CD8-positive, alpha-beta memory T cell (primary cell): ENCODE data around the gene CRLF1. TPM values are rescaled to one million over a fixed set of nuclear protein-coding genes. Genes with fewer than 3 reads are reported as not detected.

Source experiments
- CTCF ChIA-PET: fragments of 350-600 bp; sonication (Branson Sonifier 250); formaldehyde crosslinking; loops from one replicate; lab custom pipeline; 2021; ENCODE audit warnings: antibody characterized with exemption; lab: Charles Lee
- POLR2A ChIA-PET: fragments of 350-600 bp; sonication (Branson Sonifier 250); formaldehyde crosslinking; loops from one replicate; lab custom pipeline; 2021; ENCODE audit warnings: antibody characterized with exemption; lab: Charles Lee
- DNase-seq, 5 donors: peaks; one replicate each; pipeline versions ENCODE4 v3.0.0 to v3.0.0-alpha.2; 2020 to 2022; ENCODE audit warnings: mixed read lengths in 1 of 5
- H3K27ac ChIP-seq: one replicate; pipeline ENCODE4 v1.7.0; 2013; ENCODE audit warnings: low read depth, mild to moderate bottlenecking, low read length, moderate library complexity
- H3K27me3 ChIP-seq: 2 replicates; pipeline ENCODE4 v1.7.0; 2013; ENCODE audit warnings: low read length, mild to moderate bottlenecking; ENCODE audit not compliant: insufficient read depth, poor library complexity, severe bottlenecking
- H3K36me3 ChIP-seq: 2 replicates; pipeline ENCODE4 v1.7.0; 2013; ENCODE audit warnings: mild to moderate bottlenecking, low read length, moderate library complexity; ENCODE audit not compliant: insufficient read depth
- H3K4me1 ChIP-seq: 2 replicates; pipeline ENCODE4 v1.7.0; 2013; ENCODE audit warnings: mild to moderate bottlenecking, low read length, moderate library complexity; ENCODE audit not compliant: insufficient read depth
- H3K4me3 ChIP-seq: 2 replicates; pipeline ENCODE4 v1.7.0; 2013; ENCODE audit warnings: mild to moderate bottlenecking, low read length
- H3K9me3 ChIP-seq: 2 replicates; pipeline ENCODE4 v1.7.0; 2013; ENCODE audit warnings: mild to moderate bottlenecking, low read length
- H3K27ac Mint-ChIP-seq, 8 donors: one replicate each; pipeline ENCODE4 v1.8.0; 2020 to 2021; ENCODE audit warnings: mixed read lengths in 8 of 8, mild to moderate bottlenecking in 6 of 8, inconsistent platforms in 3 of 8, moderate library complexity in 3 of 8
- H3K27me3 Mint-ChIP-seq, 2 donors: one replicate each; pipeline ENCODE4 v1.8.0; 2020 to 2021; ENCODE audit warnings: mixed read lengths in 2 of 2, mild to moderate bottlenecking in 1 of 2, moderate library complexity in 1 of 2
- H3K36me3 Mint-ChIP-seq, 3 donors: one replicate each; pipeline ENCODE4 v1.8.0; 2020 to 2021; ENCODE audit warnings: mixed read lengths in 3 of 3, inconsistent platforms in 1 of 3, mild to moderate bottlenecking in 1 of 3
- H3K4me1 Mint-ChIP-seq, 3 donors: one replicate each; pipeline ENCODE4 v1.8.0; 2020 to 2021; ENCODE audit warnings: mixed read lengths in 3 of 3, inconsistent platforms in 1 of 3, mild to moderate bottlenecking in 1 of 3
- H3K4me3 Mint-ChIP-seq, 7 donors: one replicate each; pipeline ENCODE4 v1.8.0; 2020 to 2021; ENCODE audit warnings: mixed read lengths in 7 of 7, mild to moderate bottlenecking in 6 of 7, moderate library complexity in 4 of 7, inconsistent platforms in 2 of 7
- H3K9me3 Mint-ChIP-seq, 5 donors: one replicate each; pipeline ENCODE4 v1.8.0; 2020 to 2022; ENCODE audit warnings: mixed read lengths in 5 of 5, mild to moderate bottlenecking in 3 of 5, moderate library complexity in 2 of 5, inconsistent platforms in 1 of 5
- polyA plus RNA-seq: library from polyadenylated mRNA; unstranded; fragments of 300-500 nt; fragmentation: Illumina TruSeq; gene quantifications from one replicate; pipeline ENCODE4 v1.2.3, GENCODE V29; 2021
- total RNA-seq, 2 experiments: library from RNA; stranded (reverse); gene quantifications; one replicate each; pipeline ENCODE4 v1.2.3, GENCODE V29; 2021

Gene CRLF1
- total and polyA plus RNA-seq, 3 experiments from 2014 or later, result not detected

GRCh38 chr19:18610245-18610555 lies 3.6 kb upstream of the CRLF1 start:
- POLR2A ChIA-PET, result no interaction called here
- CTCF ChIA-PET, result interaction anchor here (1.0 kb wide), 1 partner anchor 38 kb away, joined by 3 read pairs; the partner anchor contains the start of gene UBA52
- H3K27ac Mint-ChIP-seq, result no peak overlapping the region

GRCh38 chr19:18609717-18610051 lies 3.1 kb upstream of the CRLF1 start:
- Histone ChIP-seq H3K4me1 (peaks cover 24% of the 10 kb centered on the region), H3K9me3 (no peaks in the 10 kb centered on the region), H3K27ac (no peak overlapping the region), H3K4me3 (no peak overlapping the region), H3K36me3 (no peaks in the 10 kb centered on the region), H3K27me3 (peaks cover 81% of the 10 kb centered on the region)
- no peak overlapping the region for H3K4me3 Mint-ChIP-seq
- DNase-seq, result no peak
- peaks cover 21 to 53% (median 25%) of the 10 kb centered on the region in 3 donors for H3K4me1 Mint-ChIP-seq
- H3K27me3 Mint-ChIP-seq, result peaks cover 62 to 69% of the 10 kb centered on the region in 2 donors
- H3K36me3 Mint-ChIP-seq, result peaks cover 0 to 1% (median 0%) of the 10 kb centered on the region in 3 donors
- ChIA-PET CTCF (interaction anchor here (1.0 kb wide), 1 partner anchor 37 kb away, joined by 3 read pairs; the partner anchor contains the start of gene UBA52), POLR2A (no interaction called here)
- no peaks in the 10 kb centered on the region for H3K9me3 Mint-ChIP-seq
- no peak overlapping the region for H3K27ac Mint-ChIP-seq

More at GRCh38 chr19:18610245-18610555, 3.6 kb upstream of the CRLF1 start:
- Mint-ChIP-seq H3K36me3 (peaks cover 0 to 1% (median 0%) of the 10 kb centered on the region in 3 donors), H3K4me1 (peaks cover 21 to 52% (median 24%) of the 10 kb centered on the region in 3 donors), H3K9me3 (no peaks in the 10 kb centered on the region), H3K4me3 (peak overlapping the region in 1 of 7 donors; percentile 48), H3K27me3 (peaks cover 62 to 69% of the 10 kb centered on the region in 2 donors)
- H3K9me3 ChIP-seq, result no peaks in the 10 kb centered on the region
- no peak overlapping the region for H3K27ac ChIP-seq
- H3K36me3 ChIP-seq, result no peaks in the 10 kb centered on the region
- DNase-seq, result no peak
- H3K4me3 ChIP-seq, result no peak overlapping the region
- peaks cover 77% of the 10 kb centered on the region for H3K27me3 ChIP-seq
- peaks cover 24% of the 10 kb centered on the region for H3K4me1 ChIP-seq

- H3K4me1 Mint-ChIP-seq, result peaks cover 18 to 49% (median 25%) of the 10 kb centered on the region in 3 donors
- peaks cover 0 to 1% (median 0%) of the 10 kb centered on the region in 3 donors for H3K36me3 Mint-ChIP-seq
- no peak overlapping the region for H3K4me3 ChIP-seq
- H3K9me3 Mint-ChIP-seq, result no peaks in the 10 kb centered on the region
- H3K4me3 Mint-ChIP-seq, result peak overlapping the region in 3 of 7 donors; percentile 2 to 40 (median 14)
- peaks cover 24% of the 10 kb centered on the region for H3K4me1 ChIP-seq
- peaks cover 60 to 67% of the 10 kb centered on the region in 2 donors for H3K27me3 Mint-ChIP-seq
- H3K36me3 ChIP-seq, result no peaks in the 10 kb centered on the region
- no peak overlapping the region for H3K27ac ChIP-seq
- DNase-seq, result no peak
- H3K27me3 ChIP-seq, result peaks cover 80% of the 10 kb centered on the region
- no peaks in the 10 kb centered on the region for H3K9me3 ChIP-seq
- CTCF ChIA-PET, result interaction anchor here (1.0 kb wide), 1 partner anchor 37 kb away, joined by 3 read pairs; the partner anchor contains the start of gene UBA52
- POLR2A ChIA-PET, result no interaction called here
- no peak overlapping the region for H3K27ac Mint-ChIP-seq
Observed at GRCh38 chr19:18608805-18609716, 2.5 kb upstream of the CRLF1 start.

- peak overlapping the region in 2 of 7 donors; percentile 2 to 40 for H3K4me3 Mint-ChIP-seq
Observed at GRCh38 chr19:18608102-18608804, 1.7 kb upstream of the CRLF1 start.

GRCh38 chr19:18607226-18608101 lies 865 bp upstream of the CRLF1 start:
- H3K4me1 Mint-ChIP-seq, result peaks cover 16 to 44% (median 20%) of the 10 kb centered on the region in 3 donors
- Histone ChIP-seq H3K27ac (no peak overlapping the region), H3K4me1 (peaks cover 17% of the 10 kb centered on the region), H3K9me3 (no peaks in the 10 kb centered on the region), H3K36me3 (no peaks in the 10 kb centered on the region), H3K27me3 (peaks cover 72% of the 10 kb centered on the region), H3K4me3 (no peak overlapping the region)
- no peak overlapping the region for H3K27ac Mint-ChIP-seq
- POLR2A ChIA-PET, result interaction anchor here (0.8 kb wide), 1 partner anchor 17 kb away, joined by 3 read pairs; no protein-coding TSS in a partner anchor
- no peak for DNase-seq
- peaks cover 52 to 65% of the 10 kb centered on the region in 2 donors for H3K27me3 Mint-ChIP-seq
- H3K4me3 Mint-ChIP-seq, result peak overlapping the region in 3 of 7 donors; percentile 8 to 35 (median 32)
- peaks cover 0 to 1% (median 0%) of the 10 kb centered on the region in 3 donors for H3K36me3 Mint-ChIP-seq
- H3K9me3 Mint-ChIP-seq, result no peaks in the 10 kb centered on the region
- CTCF ChIA-PET, result interaction anchor here (1.0 to 1.2 kb wide), 2 partner anchors 15 to 240 kb away, joined by 3 to 4 read pairs; no protein-coding TSS in a partner anchor

More at GRCh38 chr19:18608102-18608804, 1.7 kb upstream of the CRLF1 start:
- H3K36me3 ChIP-seq, result no peaks in the 10 kb centered on the region
- H3K4me1 Mint-ChIP-seq, result peaks cover 16 to 44% (median 24%) of the 10 kb centered on the region in 3 donors
- H3K9me3 Mint-ChIP-seq, result no peaks in the 10 kb centered on the region
- H3K27me3 Mint-ChIP-seq, result peaks cover 56 to 62% of the 10 kb centered on the region in 2 donors
- peaks cover 75% of the 10 kb centered on the region for H3K27me3 ChIP-seq
- peaks cover 0 to 1% (median 0%) of the 10 kb centered on the region in 3 donors for H3K36me3 Mint-ChIP-seq
- DNase-seq, result no peak
- POLR2A ChIA-PET, result no interaction called here
- H3K27ac Mint-ChIP-seq, result no peak overlapping the region
- no peak overlapping the region for H3K4me3 ChIP-seq
- CTCF ChIA-PET, result interaction anchor here (1.2 kb wide), 1 partner anchor 239 kb away, joined by 4 read pairs; no protein-coding TSS in a partner anchor
- no peaks in the 10 kb centered on the region for H3K9me3 ChIP-seq
- H3K4me1 ChIP-seq, result peaks cover 22% of the 10 kb centered on the region
- H3K27ac ChIP-seq, result no peak overlapping the region

GRCh38 chr19:18605546-18606280 lies 886 bp downstream of the CRLF1 start:
- peaks cover 58% of the 10 kb centered on the region for H3K27me3 ChIP-seq
- no peak for DNase-seq
- Mint-ChIP-seq H3K4me3 (peak overlapping the region in 5 of 7 donors; percentile 32 to 75 (median 59)), H3K27me3 (peaks cover 39 to 57% of the 10 kb centered on the region in 2 donors), H3K4me1 (peaks cover 7 to 30% (median 8%) of the 10 kb centered on the region in 3 donors), H3K27ac (peak overlapping the region in 2 of 8 donors; percentile 71 to 80), H3K9me3 (no peaks in the 10 kb centered on the region), H3K36me3 (no peaks in the 10 kb centered on the region)
- POLR2A ChIA-PET, result interaction anchor here (0.6 kb wide), 1 partner anchor 57 kb away, joined by 5 read pairs; no protein-coding TSS in a partner anchor
- no peak overlapping the region for H3K4me3 ChIP-seq
- H3K9me3 ChIP-seq, result no peaks in the 10 kb centered on the region
- H3K27ac ChIP-seq, result no peak overlapping the region
- CTCF ChIA-PET, result no interaction called here
- peaks cover 4% of the 10 kb centered on the region for H3K4me1 ChIP-seq
- no peaks in the 10 kb centered on the region for H3K36me3 ChIP-seq
